ENCODE data around the gene HCN2.

HCN2 gene

GRCh38 chr19:591099-591958 is 1.6 kb downstream of the HCN2 start:
- ChIA-PET CTCF (no interaction called here), POLR2A (no interaction called here)
- peaks cover 7% of the 10 kb centered on the region; the same call in 1 of the 2 replicates for H3K4me1 ChIP-seq (ENCODE audit: control insufficient read depth, insufficient read depth, low read length)
- H3K36me3 ChIP-seq (ENCODE audit: control insufficient read depth in 2 of 2, insufficient read depth in 1 of 2, low read length in 2 of 2), result no peaks in the 10 kb centered on the region
- no peak overlapping the region for H3K27ac ChIP-seq (ENCODE audit: extremely low read depth, low read depth, low read length)
- no peaks in the 10 kb centered on the region for H3K9me3 ChIP-seq (ENCODE audit: control insufficient read depth, insufficient read depth, low read depth, low read length)
- H3K4me3 ChIP-seq (ENCODE audit: low read depth, low read length), result no peak overlapping the region
- TF ChIP-seq GFI1B (tag by site-specific recombination; IDR thresholded peaks at IDR 0.05), result no peak
- TF ChIP-seq ZFP69B (tag by site-specific recombination; IDR thresholded peaks at IDR 0.05), result peak; percentile 80
- TF ChIP-seq ZNF596 (tag by site-specific recombination; IDR thresholded peaks at IDR 0.05), result no peak
- TF ChIP-seq, protein P1, sequence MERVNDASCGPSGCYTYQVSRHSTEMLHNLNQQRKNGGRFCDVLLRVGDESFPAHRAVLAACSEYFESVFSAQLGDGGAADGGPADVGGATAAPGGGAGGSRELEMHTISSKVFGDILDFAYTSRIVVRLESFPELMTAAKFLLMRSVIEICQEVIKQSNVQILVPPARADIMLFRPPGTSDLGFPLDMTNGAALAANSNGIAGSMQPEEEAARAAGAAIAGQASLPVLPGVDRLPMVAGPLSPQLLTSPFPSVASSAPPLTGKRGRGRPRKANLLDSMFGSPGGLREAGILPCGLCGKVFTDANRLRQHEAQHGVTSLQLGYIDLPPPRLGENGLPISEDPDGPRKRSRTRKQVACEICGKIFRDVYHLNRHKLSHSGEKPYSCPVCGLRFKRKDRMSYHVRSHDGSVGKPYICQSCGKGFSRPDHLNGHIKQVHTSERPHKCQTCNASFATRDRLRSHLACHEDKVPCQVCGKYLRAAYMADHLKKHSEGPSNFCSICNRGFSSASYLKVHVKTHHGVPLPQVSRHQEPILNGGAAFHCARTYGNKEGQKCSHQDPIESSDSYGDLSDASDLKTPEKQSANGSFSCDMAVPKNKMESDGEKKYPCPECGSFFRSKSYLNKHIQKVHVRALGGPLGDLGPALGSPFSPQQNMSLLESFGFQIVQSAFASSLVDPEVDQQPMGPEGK (tag by site-specific recombination; IDR thresholded peaks at IDR 0.05), result 0 out of 2 replicates have a peak, but pooled peaks have one; percentile 13
- peak; percentile 79; the same call in 1 of the 2 replicates for TF ChIP-seq KLF8 (tag by site-specific recombination; IDR thresholded peaks at IDR 0.05)
- TF ChIP-seq ZBTB44 (tag by site-specific recombination; IDR thresholded peaks at IDR 0.05), result no peak
- TF ChIP-seq HOXC10 (CRISPR knock-in tag; IDR thresholded peaks at IDR 0.05), result peak; percentile 70; the same call in 1 of the 2 replicates
- peak; percentile 41; the same call in 1 of the 2 replicates for TF ChIP-seq KLF1 (tag by site-specific recombination; IDR thresholded peaks at IDR 0.05)
- no peak for TF ChIP-seq ZNF174 (tag by site-specific recombination; IDR thresholded peaks at IDR 0.05)
- no peak for TF ChIP-seq ZNF24 (tag by site-specific recombination; IDR thresholded peaks at IDR 0.05)
- TF ChIP-seq ZNF239 (tag by site-specific recombination; IDR thresholded peaks at IDR 0.05), result no peak
- TF ChIP-seq SCRT1 (tag by site-specific recombination; IDR thresholded peaks at IDR 0.05; ENCODE audit: borderline replicate concordance), result no peak
- TF ChIP-seq REST (tag by site-specific recombination; IDR thresholded peaks at IDR 0.05), result peak; percentile 97
- TF ChIP-seq ZFHX2 (tag by site-specific recombination; conservative IDR thresholded peaks at IDR 0.05), result peak; percentile 29
- TF ChIP-seq, protein P2, sequence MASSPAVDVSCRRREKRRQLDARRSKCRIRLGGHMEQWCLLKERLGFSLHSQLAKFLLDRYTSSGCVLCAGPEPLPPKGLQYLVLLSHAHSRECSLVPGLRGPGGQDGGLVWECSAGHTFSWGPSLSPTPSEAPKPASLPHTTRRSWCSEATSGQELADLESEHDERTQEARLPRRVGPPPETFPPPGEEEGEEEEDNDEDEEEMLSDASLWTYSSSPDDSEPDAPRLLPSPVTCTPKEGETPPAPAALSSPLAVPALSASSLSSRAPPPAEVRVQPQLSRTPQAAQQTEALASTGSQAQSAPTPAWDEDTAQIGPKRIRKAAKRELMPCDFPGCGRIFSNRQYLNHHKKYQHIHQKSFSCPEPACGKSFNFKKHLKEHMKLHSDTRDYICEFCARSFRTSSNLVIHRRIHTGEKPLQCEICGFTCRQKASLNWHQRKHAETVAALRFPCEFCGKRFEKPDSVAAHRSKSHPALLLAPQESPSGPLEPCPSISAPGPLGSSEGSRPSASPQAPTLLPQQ (tag by site-specific recombination; IDR thresholded peaks at IDR 0.05), result peak; percentile 48; the same call in 1 of the 2 replicates
- TF ChIP-seq CTCF (tag by site-specific recombination; IDR thresholded peaks at IDR 0.05), result no peak
- TF ChIP-seq ZBTB8A (tag by site-specific recombination; IDR thresholded peaks at IDR 0.05), result 0 out of 2 replicates have a peak, but pooled peaks have one; percentile 16
- no peak for TF ChIP-seq ZNF184 (tag by site-specific recombination; IDR thresholded peaks at IDR 0.05)
- peak; percentile 73; the same call in 1 of the 2 replicates for TF ChIP-seq ZNF18 (tag by site-specific recombination; IDR thresholded peaks at IDR 0.05)
- 0 out of 2 replicates have a peak, but pooled peaks have one; percentile 51 for TF ChIP-seq HOXD13 (CRISPR knock-in tag; IDR thresholded peaks at IDR 0.05; ENCODE audit: borderline replicate concordance)
- no peak for TF ChIP-seq ZNF610 (tag by site-specific recombination; IDR thresholded peaks at IDR 0.05; ENCODE audit: borderline replicate concordance)
